GM12878 (cell line): ENCODE results near the gene NCBP1. TPM values are rescaled to one million over a fixed set of nuclear protein-coding genes. Genes with fewer than 3 reads are reported as not detected.

Experiments
- ATAC-seq: fragments of 200-7000 bp; cut with Tn5 transposase; 3 replicates; pipeline ENCODE4 v1.9.1; 2020; ENCODE audit warnings: mild to moderate bottlenecking, moderate library complexity
- BruUV-seq: library from RNA; stranded (reverse); fragments of 400-500 nt; replicated peaks from 2 replicates; lab custom pipeline; 2021; lab: Mats Ljungman, UMichigan
- CTCF ChIA-PET: fragments of 300-600 bp; sonication (Branson Sonifier 250); formaldehyde crosslinking; extraction: SDS; loops from one replicate; lab custom pipeline; 2021; ENCODE audit warnings: inconsistent platforms; lab: Yijun Ruan, JAX
- POLR2A ChIA-PET: fragments of 350-600 bp; formaldehyde crosslinking; extraction: SDS; loops from one replicate; lab custom pipeline; 2021; ENCODE audit warnings: inconsistent platforms; lab: Charles Lee
- RAD21 ChIA-PET: fragments of 300-600 bp; sonication (Branson Sonifier 250); formaldehyde crosslinking; loops from one replicate; lab custom pipeline; 2023; ENCODE audit warnings: antibody characterized with exemption; ENCODE audit not compliant: unreplicated experiment; lab: Charles Lee
- SMC1A ChIA-PET: fragments of 300-600 bp; sonication (Branson Sonifier 250); formaldehyde crosslinking; loops from one replicate; lab custom pipeline; 2023; ENCODE audit not compliant: unreplicated experiment, uncharacterized antibody; lab: Charles Lee
- DNase-seq: peaks from one replicate; pipeline ENCODE4 v3.0.0-alpha.2; 2011; ENCODE audit warnings: low read depth, low spot score
- FAIRE-seq: peaks from 3 replicates; lab custom pipeline; 2011; peaks lifted over from hg19 to GRCh38; lab: Jason Lieb, UNC
- H2AFZ ChIP-seq: 2 replicates; pipeline ENCODE4 v1.6.0; 2011; ENCODE audit warnings: low read depth, low read length, control low read depth; ENCODE audit not compliant: control insufficient read depth
- H3K27ac ChIP-seq: 2 replicates; pipeline ENCODE4 v1.5.1; 2011; ENCODE audit warnings: control low read depth; ENCODE audit not compliant: control insufficient read depth, insufficient read depth
- H3K27me3 ChIP-seq, 2 experiments: replicated peaks in 1 of 2; 2 replicates each; pipeline versions ENCODE4 v1.6.0 to v1.6.1; 2011; ENCODE audit warnings: low read length in 1 of 2; ENCODE audit not compliant: control insufficient read depth in 2 of 2, insufficient read depth in 2 of 2
- H3K36me3 ChIP-seq, 2 experiments: 2 replicates each; pipeline ENCODE4 v1.5.1; 2011; ENCODE audit warnings: low read length in 1 of 2; ENCODE audit not compliant: control insufficient read depth in 2 of 2, insufficient read depth in 2 of 2
- H3K4me1 ChIP-seq: 2 replicates; pipeline ENCODE4 v1.6.1; 2011; ENCODE audit warnings: mild to moderate bottlenecking, low read length, moderate library complexity, mixed read lengths; ENCODE audit not compliant: control insufficient read depth, insufficient read depth
- H3K4me2 ChIP-seq: 2 replicates; pipeline ENCODE4 v1.6.0; 2011; ENCODE audit warnings: control low read depth; ENCODE audit not compliant: control insufficient read depth, insufficient read depth
- H3K4me3 ChIP-seq: fragments of 200-600 bp; sonication (generic); 2 replicates; pipeline ENCODE4 v1.5.1; 2016
- H3K79me2 ChIP-seq: 2 replicates; pipeline ENCODE4 v1.6.0; 2011; ENCODE audit warnings: low read length; ENCODE audit not compliant: control insufficient read depth, insufficient read depth
- H3K9ac ChIP-seq: 2 replicates; pipeline ENCODE4 v1.8.0; 2011; ENCODE audit warnings: low read length, control low read depth, mixed read lengths; ENCODE audit not compliant: control insufficient read depth, insufficient read depth
- H3K9me3 ChIP-seq: replicated peaks from 3 replicates; pipeline ENCODE4 v1.5.1; 2011; ENCODE audit warnings: mild to moderate bottlenecking, low read length; ENCODE audit not compliant: control insufficient read depth, insufficient read depth
- H4K20me1 ChIP-seq: 2 replicates; pipeline ENCODE4 v1.6.0; 2011; ENCODE audit not compliant: control insufficient read depth, insufficient read depth
- CBFB ChIP-seq: IDR thresholded peaks from 2 replicates; pipeline ENCODE4 v1.6.1; 2016; ENCODE audit warnings: antibody characterized with exemption, low read depth
- EZH2 ChIP-seq: IDR thresholded peaks from 2 replicates; pipeline ENCODE4 v1.6.1; 2012; ENCODE audit warnings: low read depth, mild to moderate bottlenecking, control low read depth, inconsistent platforms, low read length, borderline replicate concordance; ENCODE audit not compliant: control insufficient read depth
- MXI1 ChIP-seq: fragments of 150-350 bp; IDR thresholded peaks from 2 replicates; pipeline ENCODE4 v1.6.1; 2011; ENCODE audit warnings: low read depth, mild to moderate bottlenecking, inconsistent platforms, low read length, improper control_type of control experiment
- MYB ChIP-seq: fragments of 150-350 bp; IDR thresholded peaks from 2 replicates; pipeline ENCODE4 v1.6.1; 2014; ENCODE audit warnings: mild to moderate bottlenecking, low read depth, low read length, borderline replicate concordance
- MYC ChIP-seq: IDR thresholded peaks from 2 replicates; pipeline ENCODE4 v1.6.1; 2011; ENCODE audit warnings: mild to moderate bottlenecking, low read length, moderate library complexity, inconsistent platforms; ENCODE audit not compliant: insufficient read depth, insufficient replicate concordance, insufficient read length, severe bottlenecking
- NR2F1 ChIP-seq: fragments of 450-650 bp; conservative IDR thresholded peaks from 2 replicates; pipeline ENCODE4 v1.6.1; 2017; ENCODE audit warnings: mild to moderate bottlenecking
- RELA ChIP-seq: fragments of 450-650 bp; IDR thresholded peaks from 2 replicates; pipeline ENCODE4 v1.8.0; 2014; ENCODE audit warnings: borderline replicate concordance; ENCODE audit not compliant: partially characterized antibody
- SMARCA5 ChIP-seq: fragments of 450-650 bp; IDR thresholded peaks from 2 replicates; pipeline ENCODE4 v1.6.1; 2017; ENCODE audit warnings: mild to moderate bottlenecking
- SREBF2 ChIP-seq: IDR thresholded peaks from 2 replicates; pipeline ENCODE4 v1.6.1; 2012; ENCODE audit warnings: mild to moderate bottlenecking, low read length
- SUZ12 ChIP-seq: fragments of 200-600 bp; sonication (generic); IDR thresholded peaks from one replicate; pipeline ENCODE4 v1.6.1; 2018; ENCODE audit warnings: antibody characterized with exemption, mild to moderate bottlenecking; ENCODE audit not compliant: unreplicated experiment
- WRNIP1 ChIP-seq: IDR thresholded peaks from 2 replicates; pipeline ENCODE4 v1.6.1; 2011; ENCODE audit warnings: low read depth, low read length, improper control_type of control experiment, borderline replicate concordance
- WGBS: methylation state at CpG from one replicate; pipeline ENCODE4 v1.1.6; 2016; ENCODE audit warnings: low lambda C conversion rate; ENCODE audit not compliant: insufficient replicate concordance, insufficient coverage; ENCODE audit errors: missing lambda C conversion rate; 5-methylcytosine and 5-hydroxymethylcytosine counted together
- in situ Hi-C: fragments of 300-500 bp; cut with MboI; formaldehyde crosslinking; loops from 9 replicates; pipeline ENCODE4 v1.14.3; 2018; ENCODE audit warnings: mixed read lengths
- intact Hi-C: fragments of 100-400 bp; cut with micrococcal nuclease; formaldehyde crosslinking; loops from one replicate; pipeline ENCODE4 v1.14.2; 2022; ENCODE audit not compliant: unreplicated experiment
- polyA plus RNA-seq, 11 experiments: library from polyadenylated mRNA; depleted of rRNA in 4 of 11; unstranded in 6 of 11; stranded (reverse) in 5 of 11; fragments of >200 nt; fragmentation: Nextera tagmentation in 4 of 11; fragmentation: Illumina TruSeq in 1 of 11; extraction: Ambion mirVana in 4 of 11; extraction: Trizol in 1 of 11; gene quantifications; 1 replicate in 1 of 11; 2 replicates in 10 of 11; pipeline versions ENCODE4 v1.2.1 to v1.2.3, GENCODE V29; 2011 to 2016; ENCODE audit warnings: inconsistent platforms in 2 of 11, missing spikeins in 2 of 11, low read depth in 1 of 11
- total RNA-seq, 4 experiments: library from RNA; depleted of rRNA in 3 of 4; stranded (reverse); fragments of >200 nt in 3 of 4; fragmentation: Illumina TruSeq in 1 of 4; extraction: Trizol in 1 of 4; gene quantifications; 2 replicates each; pipeline versions ENCODE4 v1.2.1 to v1.2.3, GENCODE V29; 2013 to 2021
- TF ChIP-seq, protein P1 (sequence below): fragments of 450-650 bp; IDR thresholded peaks from 2 replicates; pipeline ENCODE4 v1.6.1; 2016; ENCODE audit warnings: mild to moderate bottlenecking
- TF ChIP-seq, protein P2 (sequence below): fragments of 450-650 bp; IDR thresholded peaks from 2 replicates; pipeline ENCODE4 v1.6.1; 2016; ENCODE audit warnings: mild to moderate bottlenecking, moderate library complexity, borderline replicate concordance
- TF ChIP-seq, protein P3 (sequence below): IDR thresholded peaks from 2 replicates; pipeline ENCODE4 v1.6.1; 2012; ENCODE audit warnings: mild to moderate bottlenecking, low read depth, low read length

NCBP1 gene
- total and polyA plus RNA-seq, 10 of the 15 experiments (the other 5 are each of a cell fraction or from before 2014, with no cell fraction given): 14.7 to 70.9 (median 36.0) TPM

DNA sequence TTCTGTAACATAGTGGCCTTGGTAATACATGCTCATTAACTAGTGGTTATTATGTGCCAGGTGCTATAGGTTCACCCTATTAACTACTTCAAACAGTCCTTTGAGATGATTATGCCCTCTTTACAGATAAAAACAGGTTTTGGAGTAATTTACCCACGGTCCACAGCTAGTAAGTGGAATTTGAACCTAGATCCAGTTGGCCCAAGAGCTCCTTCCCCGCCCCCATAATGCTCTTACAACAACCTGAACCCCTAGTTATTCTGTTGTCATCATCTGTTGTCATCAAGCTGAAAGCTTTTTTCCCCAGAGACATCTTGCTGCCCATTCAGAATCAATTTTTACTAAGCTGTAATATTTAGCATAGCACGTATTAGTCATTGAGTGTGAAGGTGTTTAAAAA lies 40.3 kb downstream of the NCBP1 start:
- in situ Hi-C loops (no loop called here), intact Hi-C loops (no loop called here)
- Histone ChIP-seq H3K79me2 (no peaks in the 10 kb centered on the region), H3K9ac (no peak overlapping the region), H2AFZ (no peak overlapping the region), H3K9me3 (no peaks in the 10 kb centered on the region), H3K4me1 (peaks cover 3% of the 10 kb centered on the region; the same call in 1 of the 2 replicates), H4K20me1 (no peaks in the 10 kb centered on the region), H3K27ac (no peak overlapping the region), H3K36me3 (peaks cover 7 to 42% of the 10 kb centered on the region in 2 experiments), H3K4me3 (no peak overlapping the region), H3K4me2 (no peak overlapping the region), H3K27me3 (no peaks in the 10 kb centered on the region)
- WGBS: 97% methylated on average over 3 of the region's 3 CpGs
- no TSS peak for BruUV-seq
- ChIA-PET POLR2A (interaction anchor here (1.2 kb wide), 1 partner anchor 23 kb away, joined by 3 read pairs; the partner anchor contains the start of gene XPA), RAD21 (interaction anchor here (0.8 to 0.9 kb wide), 2 partner anchors 31 to 205 kb away, joined by 3 read pairs; no protein-coding TSS in a partner anchor), SMC1A (interaction anchor here (0.7 to 1.1 kb wide), 5 partner anchors 13 to 205 kb away, joined by 3 read pairs; no protein-coding TSS in a partner anchor), CTCF (interaction anchor here (0.8 to 1.3 kb wide), 4 partner anchors 23 to 205 kb away, joined by 3 to 5 read pairs (median 4); partner anchors contain the start of genes NCBP1, TSTD2 and XPA)
- ATAC-seq: no peak
- FAIRE-seq: no peak
- DNase-seq: no peak
- no peak for TF ChIP-seq SMARCA5
- TF ChIP-seq SUZ12: no peak
- TF ChIP-seq MYB: no peak
- TF ChIP-seq RELA: no peak
- TF ChIP-seq SREBF2: no peak
- TF ChIP-seq CBFB: no peak
- no peak for TF ChIP-seq WRNIP1
- TF ChIP-seq, protein P1, sequence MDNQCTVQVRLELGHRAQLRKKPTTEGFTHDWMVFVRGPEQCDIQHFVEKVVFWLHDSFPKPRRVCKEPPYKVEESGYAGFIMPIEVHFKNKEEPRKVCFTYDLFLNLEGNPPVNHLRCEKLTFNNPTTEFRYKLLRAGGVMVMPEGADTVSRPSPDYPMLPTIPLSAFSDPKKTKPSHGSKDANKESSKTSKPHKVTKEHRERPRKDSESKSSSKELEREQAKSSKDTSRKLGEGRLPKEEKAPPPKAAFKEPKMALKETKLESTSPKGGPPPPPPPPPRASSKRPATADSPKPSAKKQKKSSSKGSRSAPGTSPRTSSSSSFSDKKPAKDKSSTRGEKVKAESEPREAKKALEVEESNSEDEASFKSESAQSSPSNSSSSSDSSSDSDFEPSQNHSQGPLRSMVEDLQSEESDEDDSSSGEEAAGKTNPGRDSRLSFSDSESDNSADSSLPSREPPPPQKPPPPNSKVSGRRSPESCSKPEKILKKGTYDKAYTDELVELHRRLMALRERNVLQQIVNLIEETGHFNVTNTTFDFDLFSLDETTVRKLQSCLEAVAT: no peak
- TF ChIP-seq, protein P2, sequence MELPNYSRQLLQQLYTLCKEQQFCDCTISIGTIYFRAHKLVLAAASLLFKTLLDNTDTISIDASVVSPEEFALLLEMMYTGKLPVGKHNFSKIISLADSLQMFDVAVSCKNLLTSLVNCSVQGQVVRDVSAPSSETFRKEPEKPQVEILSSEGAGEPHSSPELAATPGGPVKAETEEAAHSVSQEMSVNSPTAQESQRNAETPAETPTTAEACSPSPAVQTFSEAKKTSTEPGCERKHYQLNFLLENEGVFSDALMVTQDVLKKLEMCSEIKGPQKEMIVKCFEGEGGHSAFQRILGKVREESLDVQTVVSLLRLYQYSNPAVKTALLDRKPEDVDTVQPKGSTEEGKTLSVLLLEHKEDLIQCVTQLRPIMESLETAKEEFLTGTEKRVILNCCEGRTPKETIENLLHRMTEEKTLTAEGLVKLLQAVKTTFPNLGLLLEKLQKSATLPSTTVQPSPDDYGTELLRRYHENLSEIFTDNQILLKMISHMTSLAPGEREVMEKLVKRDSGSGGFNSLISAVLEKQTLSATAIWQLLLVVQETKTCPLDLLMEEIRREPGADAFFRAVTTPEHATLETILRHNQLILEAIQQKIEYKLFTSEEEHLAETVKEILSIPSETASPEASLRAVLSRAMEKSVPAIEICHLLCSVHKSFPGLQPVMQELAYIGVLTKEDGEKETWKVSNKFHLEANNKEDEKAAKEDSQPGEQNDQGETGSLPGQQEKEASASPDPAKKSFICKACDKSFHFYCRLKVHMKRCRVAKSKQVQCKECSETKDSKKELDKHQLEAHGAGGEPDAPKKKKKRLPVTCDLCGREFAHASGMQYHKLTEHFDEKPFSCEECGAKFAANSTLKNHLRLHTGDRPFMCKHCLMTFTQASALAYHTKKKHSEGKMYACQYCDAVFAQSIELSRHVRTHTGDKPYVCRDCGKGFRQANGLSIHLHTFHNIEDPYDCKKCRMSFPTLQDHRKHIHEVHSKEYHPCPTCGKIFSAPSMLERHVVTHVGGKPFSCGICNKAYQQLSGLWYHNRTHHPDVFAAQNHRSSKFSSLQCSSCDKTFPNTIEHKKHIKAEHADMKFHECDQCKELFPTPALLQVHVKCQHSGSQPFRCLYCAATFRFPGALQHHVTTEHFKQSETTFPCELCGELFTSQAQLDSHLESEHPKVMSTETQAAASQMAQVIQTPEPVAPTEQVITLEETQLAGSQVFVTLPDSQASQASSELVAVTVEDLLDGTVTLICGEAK: no peak
- TF ChIP-seq, protein P3, sequence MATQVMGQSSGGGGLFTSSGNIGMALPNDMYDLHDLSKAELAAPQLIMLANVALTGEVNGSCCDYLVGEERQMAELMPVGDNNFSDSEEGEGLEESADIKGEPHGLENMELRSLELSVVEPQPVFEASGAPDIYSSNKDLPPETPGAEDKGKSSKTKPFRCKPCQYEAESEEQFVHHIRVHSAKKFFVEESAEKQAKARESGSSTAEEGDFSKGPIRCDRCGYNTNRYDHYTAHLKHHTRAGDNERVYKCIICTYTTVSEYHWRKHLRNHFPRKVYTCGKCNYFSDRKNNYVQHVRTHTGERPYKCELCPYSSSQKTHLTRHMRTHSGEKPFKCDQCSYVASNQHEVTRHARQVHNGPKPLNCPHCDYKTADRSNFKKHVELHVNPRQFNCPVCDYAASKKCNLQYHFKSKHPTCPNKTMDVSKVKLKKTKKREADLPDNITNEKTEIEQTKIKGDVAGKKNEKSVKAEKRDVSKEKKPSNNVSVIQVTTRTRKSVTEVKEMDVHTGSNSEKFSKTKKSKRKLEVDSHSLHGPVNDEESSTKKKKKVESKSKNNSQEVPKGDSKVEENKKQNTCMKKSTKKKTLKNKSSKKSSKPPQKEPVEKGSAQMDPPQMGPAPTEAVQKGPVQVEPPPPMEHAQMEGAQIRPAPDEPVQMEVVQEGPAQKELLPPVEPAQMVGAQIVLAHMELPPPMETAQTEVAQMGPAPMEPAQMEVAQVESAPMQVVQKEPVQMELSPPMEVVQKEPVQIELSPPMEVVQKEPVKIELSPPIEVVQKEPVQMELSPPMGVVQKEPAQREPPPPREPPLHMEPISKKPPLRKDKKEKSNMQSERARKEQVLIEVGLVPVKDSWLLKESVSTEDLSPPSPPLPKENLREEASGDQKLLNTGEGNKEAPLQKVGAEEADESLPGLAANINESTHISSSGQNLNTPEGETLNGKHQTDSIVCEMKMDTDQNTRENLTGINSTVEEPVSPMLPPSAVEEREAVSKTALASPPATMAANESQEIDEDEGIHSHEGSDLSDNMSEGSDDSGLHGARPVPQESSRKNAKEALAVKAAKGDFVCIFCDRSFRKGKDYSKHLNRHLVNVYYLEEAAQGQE: no peak
- no peak for TF ChIP-seq EZH2
- TF ChIP-seq NR2F1: no peak
- TF ChIP-seq MXI1: no peak
- no peak for TF ChIP-seq MYC
